PC-3 (cell line): Measurements from ENCODE around the gene ABCB4. TPM values are rescaled to one million over a fixed set of nuclear protein-coding genes. Genes with fewer than 3 reads are reported as not detected.

Source experiments
- ATAC-seq: fragments of 200-7000 bp; cut with Tn5 transposase; 2 replicates; pipeline ENCODE4 v1.9.1; 2020; ENCODE audit warnings: mild to moderate bottlenecking, moderate library complexity
- Bru-seq: library from RNA; stranded (reverse); fragments of 400-500 nt; gene quantifications from one replicate; lab custom pipeline; 2021; lab: Mats Ljungman, UMichigan
- BruChase-seq, 2 experiments: library from RNA; stranded (reverse); fragments of 400-500 nt; gene quantifications; one replicate each; lab custom pipeline; 2021; lab: Mats Ljungman, UMichigan
- BruUV-seq: library from RNA; stranded (reverse); fragments of 400-500 nt; replicated peaks from 2 replicates; lab custom pipeline; 2021; lab: Mats Ljungman, UMichigan
- CTCF ChIA-PET: fragments of 300-600 bp; sonication (Branson Sonifier 250); formaldehyde crosslinking; loops from one replicate; lab custom pipeline; 2022; ENCODE audit warnings: antibody characterized with exemption; lab: Charles Lee
- POLR2A ChIA-PET: fragments of 300-600 bp; sonication (Branson Sonifier 250); formaldehyde crosslinking; loops from one replicate; lab custom pipeline; 2022; ENCODE audit warnings: antibody characterized with exemption; ENCODE audit not compliant: unreplicated experiment; lab: Charles Lee
- DNase-seq: peaks from one replicate; pipeline ENCODE4 v3.0.0-alpha.2; 2015
- H2AFZ ChIP-seq: fragments of 300-600 bp; sonication (generic); 2 replicates; pipeline ENCODE4 v1.6.0; 2016; ENCODE audit warnings: antibody characterized with exemption, low read length
- H3F3A ChIP-seq: fragments of 300-600 bp; sonication (generic); one replicate; pipeline ENCODE4 v1.6.0; 2017; ENCODE audit warnings: antibody characterized with exemption, low read length, control low read depth, mild to moderate bottlenecking; ENCODE audit not compliant: unreplicated experiment
- H3K27ac ChIP-seq: fragments of 300-600 bp; sonication (generic); 2 replicates; pipeline ENCODE4 v1.5.1; 2016; ENCODE audit warnings: mild to moderate bottlenecking, low read length
- H3K27me3 ChIP-seq: fragments of 300-600 bp; sonication (generic); 2 replicates; pipeline ENCODE4 v1.6.1; 2016; ENCODE audit warnings: low read length, mixed read lengths
- H3K36me3 ChIP-seq: fragments of 300-600 bp; sonication (generic); 2 replicates; pipeline ENCODE4 v1.6.1; 2016; ENCODE audit warnings: low read depth, mixed run types, low read length, mixed read lengths
- H3K4me1 ChIP-seq: fragments of 300-600 bp; sonication (generic); 2 replicates; pipeline ENCODE4 v1.5.1; 2016; ENCODE audit warnings: low read length; ENCODE audit not compliant: insufficient read depth
- H3K4me2 ChIP-seq: fragments of 300-600 bp; sonication (generic); 2 replicates; pipeline ENCODE4 v1.6.0; 2016; ENCODE audit warnings: low read length
- H3K4me3 ChIP-seq: fragments of 300-600 bp; sonication (generic); 2 replicates; pipeline ENCODE4 v1.5.1; 2016; ENCODE audit warnings: mild to moderate bottlenecking, low read length, mixed read lengths
- H3K79me2 ChIP-seq: fragments of 300-600 bp; sonication (generic); 2 replicates; pipeline ENCODE4 v1.6.1; 2017; ENCODE audit warnings: low read length, mixed read lengths
- H3K9ac ChIP-seq: fragments of 300-600 bp; sonication (generic); 2 replicates; pipeline ENCODE4 v1.6.0; 2016; ENCODE audit warnings: mild to moderate bottlenecking, low read length
- H3K9me2 ChIP-seq: fragments of 300-600 bp; sonication (generic); replicated peaks from 2 replicates; pipeline ENCODE4 v1.6.1; 2016; ENCODE audit warnings: mixed run types, low read length, mixed read lengths
- H3K9me3 ChIP-seq: fragments of 300-600 bp; sonication (generic); 2 replicates; pipeline ENCODE4 v1.6.1; 2016; ENCODE audit warnings: low read length, mixed read lengths
- H4K20me1 ChIP-seq: fragments of 300-600 bp; sonication (generic); 2 replicates; pipeline ENCODE4 v1.6.1; 2016; ENCODE audit warnings: low read length, mixed read lengths
- CTCF ChIP-seq: fragments of 300-600 bp; sonication (generic); conservative IDR thresholded peaks from 2 replicates; pipeline ENCODE4 v1.5.1; 2017; ENCODE audit warnings: antibody characterized with exemption, low read depth, mild to moderate bottlenecking, low read length
- EZH2 ChIP-seq: fragments of 300-600 bp; sonication (generic); IDR thresholded peaks from one replicate; pipeline ENCODE4 v1.6.1; 2017; ENCODE audit warnings: antibody characterized with exemption, mild to moderate bottlenecking, low read length; ENCODE audit not compliant: unreplicated experiment
- EZH2phosphoT487 ChIP-seq: fragments of 300-600 bp; sonication (generic); IDR thresholded peaks from 2 replicates; pipeline ENCODE4 v1.6.1; 2018; ENCODE audit warnings: mild to moderate bottlenecking, antibody characterized with exemption, low read length, borderline replicate concordance
- intact Hi-C: fragments of 100-400 bp; cut with micrococcal nuclease; formaldehyde crosslinking; loops from 2 replicates; pipeline ENCODE4 v1.9.0; 2023
- long read RNA-seq: library from polyadenylated mRNA; unstranded; transcript quantifications from one replicate; pipeline ENCODE4 v2.0.0, GENCODE V29; 2021; ENCODE audit not compliant: unreplicated experiment
- total RNA-seq: library from RNA; depleted of rRNA; stranded (reverse); fragments of >200 nt; gene quantifications from 2 replicates; pipeline ENCODE4 v1.2.3, GENCODE V29; 2014; rRNA removed

The ABCB4 gene
- total RNA-seq (not detected in 2 replicates), Bru-seq, nascent RNA (percentile 5 among the genes with signal in this experiment), BruChase-seq, experiment 1, labeled RNA remaining after a 6-hour chase (percentile 2 among the genes with signal in this experiment), BruChase-seq, experiment 2, labeled RNA remaining after a 2-hour chase (percentile 6 among the genes with signal in this experiment)
- long read RNA-seq, result 0 reads

GRCh38 chr7:87475359-87476178, at the start of gene ABCB4:
Gene ABCB4, minus strand, starts transcription at chr7:87475680. Its CDS starts 215 bp downstream, at chr7:87475465.
- no peaks in the 10 kb centered on the region for H3K9me2 ChIP-seq
- peaks cover 12% of the 10 kb centered on the region for H3K4me1 ChIP-seq
- no peak within 1 kb of the TSS for H3K9ac ChIP-seq
- BruUV-seq, result no TSS peak
- DNase-seq, result no peak
- peak within 1 kb of the TSS; percentile 38 for H3K4me2 ChIP-seq
- peaks cover 19% of the 10 kb centered on the region for H3K27me3 ChIP-seq
- no peaks in the 10 kb centered on the region for H3K79me2 ChIP-seq
- no peaks in the 10 kb centered on the region for H3K9me3 ChIP-seq
- ChIA-PET POLR2A (no interaction called here), CTCF (no interaction called here)
- H3K27ac ChIP-seq, result no peak within 1 kb of the TSS
- intact Hi-C loops, result no loop called here
- TF ChIP-seq EZH2, result no peak
- no peak for TF ChIP-seq CTCF
- TF ChIP-seq EZH2phosphoT487, result no peak
- no peaks in the 10 kb centered on the region for H4K20me1 ChIP-seq
- no peak within 1 kb of the TSS for H3K4me3 ChIP-seq
- H2AFZ ChIP-seq, result no peak within 1 kb of the TSS
- no peaks in the 10 kb centered on the region for H3F3A ChIP-seq
- no peaks in the 10 kb centered on the region for H3K36me3 ChIP-seq
- no peak for ATAC-seq

GRCh38 chr7:87518735-87519134, 43.3 kb upstream of the ABCB4 start:
- POLR2A ChIA-PET, result no interaction called here
- Histone ChIP-seq H3K9ac (no peak overlapping the region), H3K27me3 (peaks cover 9% of the 10 kb centered on the region; the same call in 1 of the 2 replicates), H3F3A (no peaks in the 10 kb centered on the region), H3K79me2 (no peaks in the 10 kb centered on the region), H3K4me2 (no peak overlapping the region), H3K4me3 (no peak overlapping the region), H3K4me1 (no peaks in the 10 kb centered on the region), H3K36me3 (no peaks in the 10 kb centered on the region), H3K9me3 (no peaks in the 10 kb centered on the region), H4K20me1 (no peaks in the 10 kb centered on the region), H3K27ac (no peak overlapping the region), H2AFZ (no peak overlapping the region), H3K9me2 (no peaks in the 10 kb centered on the region)
- no peak for DNase-seq
- no peak for ATAC-seq
- TF ChIP-seq CTCF, result no peak
- no peak for TF ChIP-seq EZH2phosphoT487
- no peak for TF ChIP-seq EZH2
- BruUV-seq, result no TSS peak
- CTCF ChIA-PET, result no interaction called here
- intact Hi-C loops, result no loop called here

GRCh38 chr7:87517891-87518290, 42.4 kb upstream of the ABCB4 start:
- Histone ChIP-seq H3K9me2 (no peaks in the 10 kb centered on the region), H2AFZ (no peak overlapping the region), H3F3A (no peaks in the 10 kb centered on the region), H3K4me3 (no peak overlapping the region), H3K36me3 (no peaks in the 10 kb centered on the region), H3K4me2 (no peak overlapping the region), H4K20me1 (no peaks in the 10 kb centered on the region), H3K4me1 (no peaks in the 10 kb centered on the region), H3K27me3 (peaks cover 17% of the 10 kb centered on the region; the same call in 1 of the 2 replicates), H3K9me3 (no peaks in the 10 kb centered on the region), H3K27ac (no peak overlapping the region), H3K9ac (no peak overlapping the region), H3K79me2 (no peaks in the 10 kb centered on the region)
- intact Hi-C loops, result no loop called here
- POLR2A ChIA-PET, result no interaction called here
- DNase-seq, result no peak
- ATAC-seq, result no peak
- TF ChIP-seq EZH2phosphoT487 (no peak), CTCF (no peak), EZH2 (no peak)
- no TSS peak for BruUV-seq
- CTCF ChIA-PET, result no interaction called here
